Activated CD4-positive, alpha-beta T cell treated with anti-CD3 and anti-CD28 coated beads, Interleukin-2, amount 10 ng/mL, durations not matched to agents 24 days and 14 days (primary cell): ENCODE measurements around the gene VEPH1. TPM values are rescaled to one million over a fixed set of nuclear protein-coding genes. Genes with fewer than 3 reads are reported as not detected.

Experiments used
- DNase-seq: peaks from one replicate; pipeline ENCODE4 v3.0.0; 2022
- H3K27ac Mint-ChIP-seq: one replicate; pipeline ENCODE4 v1.8.0; 2022; ENCODE audit warnings: mild to moderate bottlenecking, mixed read lengths
- H3K27me3 Mint-ChIP-seq: one replicate; pipeline ENCODE4 v1.8.0; 2022; ENCODE audit warnings: mixed read lengths
- H3K36me3 Mint-ChIP-seq: one replicate; pipeline ENCODE4 v1.8.0; 2022; ENCODE audit warnings: low read depth, mild to moderate bottlenecking, mixed read lengths
- H3K4me1 Mint-ChIP-seq: one replicate; pipeline ENCODE4 v1.8.0; 2021; ENCODE audit warnings: mixed read lengths
- H3K4me3 Mint-ChIP-seq: one replicate; pipeline ENCODE4 v1.8.0; 2022; ENCODE audit warnings: mild to moderate bottlenecking, moderate library complexity, mixed read lengths
- H3K9me3 Mint-ChIP-seq: one replicate; pipeline ENCODE4 v1.8.0; 2021; ENCODE audit warnings: mixed read lengths
- intact Hi-C: fragments of 100-400 bp; cut with micrococcal nuclease; formaldehyde crosslinking; loops from one replicate; pipeline ENCODE4 v1.15.1; 2023
- total RNA-seq: library from RNA; stranded (reverse); gene quantifications from 2 replicates; pipeline ENCODE4 v1.2.3, GENCODE V29; 2022

VEPH1 gene
- total RNA-seq, 1 donor from 2014 or later = not detected

- intact Hi-C loops = no loop called here
- no peak for DNase-seq
Observed at GRCh38 chr3:157233923-157234322, 269.3 kb downstream of the VEPH1 start.

GRCh38 chr3:157232141-157232540 lies 271.1 kb downstream of the VEPH1 start:
- no peak overlapping the region for H3K4me3 Mint-ChIP-seq
- H3K27me3 Mint-ChIP-seq = peaks cover 14% of the 10 kb centered on the region
- H3K9me3 Mint-ChIP-seq = no peaks in the 10 kb centered on the region
- no peaks in the 10 kb centered on the region for H3K4me1 Mint-ChIP-seq
- DNase-seq = no peak
- intact Hi-C loops = no loop called here
- H3K27ac Mint-ChIP-seq = no peak overlapping the region
- H3K36me3 Mint-ChIP-seq = no peaks in the 10 kb centered on the region

More at GRCh38 chr3:157233923-157234322, 269.3 kb downstream of the VEPH1 start:
- Mint-ChIP-seq H3K4me3 (no peak overlapping the region), H3K36me3 (no peaks in the 10 kb centered on the region), H3K27me3 (peaks cover 9% of the 10 kb centered on the region), H3K9me3 (no peaks in the 10 kb centered on the region), H3K27ac (no peak overlapping the region), H3K4me1 (no peaks in the 10 kb centered on the region)

- Mint-ChIP-seq H3K36me3 (no peaks in the 10 kb centered on the region), H3K4me1 (peaks cover 6% of the 10 kb centered on the region)
- intact Hi-C loops = no loop called here
Observed at GRCh38 chr3:157231071-157231470, 272.1 kb downstream of the VEPH1 start.

GRCh38 chr3:157226173-157226847 lies 276.9 kb downstream of the VEPH1 start:
- Mint-ChIP-seq H3K4me1 (peaks cover 13% of the 10 kb centered on the region), H3K9me3 (no peaks in the 10 kb centered on the region), H3K36me3 (no peaks in the 10 kb centered on the region), H3K27ac (no peak overlapping the region), H3K4me3 (no peak overlapping the region), H3K27me3 (peaks cover 8% of the 10 kb centered on the region)
- intact Hi-C loops = no loop called here
- no peak for DNase-seq

More at GRCh38 chr3:157231071-157231470, 272.1 kb downstream of the VEPH1 start:
- Mint-ChIP-seq H3K27me3 (peaks cover 14% of the 10 kb centered on the region), H3K4me3 (no peak overlapping the region), H3K27ac (no peak overlapping the region), H3K9me3 (no peaks in the 10 kb centered on the region)
- DNase-seq = no peak

- H3K36me3 Mint-ChIP-seq = no peaks in the 10 kb centered on the region
- no peaks in the 10 kb centered on the region for H3K9me3 Mint-ChIP-seq
- H3K4me3 Mint-ChIP-seq = no peak overlapping the region
- peaks cover 13% of the 10 kb centered on the region for H3K4me1 Mint-ChIP-seq
- H3K27ac Mint-ChIP-seq = no peak overlapping the region
- no peak for DNase-seq
- H3K27me3 Mint-ChIP-seq = peaks cover 15% of the 10 kb centered on the region
- intact Hi-C loops = no loop called here
Observed at GRCh38 chr3:157225001-157225400, 278.2 kb downstream of the VEPH1 start.

GRCh38 chr3:157220883-157221282 lies 282.3 kb downstream of the VEPH1 start:
- Mint-ChIP-seq H3K27me3 (peaks cover 18% of the 10 kb centered on the region), H3K27ac (no peak overlapping the region), H3K9me3 (no peaks in the 10 kb centered on the region), H3K4me3 (no peak overlapping the region), H3K36me3 (no peaks in the 10 kb centered on the region), H3K4me1 (peaks cover 6% of the 10 kb centered on the region)
- intact Hi-C loops = no loop called here
- DNase-seq = no peak

GRCh38 chr3:157220211-157220610 lies 283.0 kb downstream of the VEPH1 start:
- no peak overlapping the region for H3K27ac Mint-ChIP-seq
- peaks cover 18% of the 10 kb centered on the region for H3K27me3 Mint-ChIP-seq

GRCh38 chr3:157219215-157219614 lies 284.0 kb downstream of the VEPH1 start:
- Mint-ChIP-seq H3K4me3 (no peak overlapping the region), H3K27me3 (peaks cover 18% of the 10 kb centered on the region)
- intact Hi-C loops = no loop called here

More at GRCh38 chr3:157220211-157220610, 283.0 kb downstream of the VEPH1 start:
- intact Hi-C loops = no loop called here
- no peak for DNase-seq
- Mint-ChIP-seq H3K4me1 (peaks cover 2% of the 10 kb centered on the region), H3K9me3 (no peaks in the 10 kb centered on the region), H3K36me3 (no peaks in the 10 kb centered on the region), H3K4me3 (no peak overlapping the region)

More at GRCh38 chr3:157219215-157219614, 284.0 kb downstream of the VEPH1 start:
- Mint-ChIP-seq H3K4me1 (no peaks in the 10 kb centered on the region), H3K27ac (no peak overlapping the region), H3K36me3 (no peaks in the 10 kb centered on the region), H3K9me3 (no peaks in the 10 kb centered on the region)
- no peak for DNase-seq

Other genes with a start within 250 kb of the VEPH1 start
- not detected in 2 replicates for gene PTX3, start 66.6 kb downstream of the VEPH1 start, total RNA-seq